Endothelial cell (in vitro differentiated cells): ENCODE results near the gene C11orf54. TPM values are rescaled to one million over a fixed set of nuclear protein-coding genes. Genes with fewer than 3 reads are reported as not detected.

ENCODE experiments used
- DNase-seq: peaks from one replicate; pipeline ENCODE4 v3.0.0; 2021; ENCODE audit warnings: low spot score
- H3K27ac Mint-ChIP-seq: one replicate; pipeline ENCODE4 v1.8.0; 2021; ENCODE audit warnings: mixed read lengths, inconsistent platforms; ENCODE audit not compliant: unreplicated experiment
- H3K27me3 Mint-ChIP-seq: one replicate; pipeline ENCODE4 v1.8.0; 2021; ENCODE audit warnings: mild to moderate bottlenecking, moderate library complexity, mixed read lengths, inconsistent platforms; ENCODE audit not compliant: unreplicated experiment
- H3K36me3 Mint-ChIP-seq: one replicate; pipeline ENCODE4 v1.8.0; 2021; ENCODE audit warnings: mild to moderate bottlenecking, low read depth, mixed read lengths, inconsistent platforms; ENCODE audit not compliant: unreplicated experiment
- H3K4me1 Mint-ChIP-seq: one replicate; pipeline ENCODE4 v1.8.0; 2021; ENCODE audit warnings: mild to moderate bottlenecking, mixed read lengths, inconsistent platforms; ENCODE audit not compliant: unreplicated experiment
- H3K4me3 Mint-ChIP-seq: one replicate; pipeline ENCODE4 v1.8.0; 2021; ENCODE audit warnings: mild to moderate bottlenecking, mixed read lengths, inconsistent platforms; ENCODE audit not compliant: unreplicated experiment
- H3K9me3 Mint-ChIP-seq: one replicate; pipeline ENCODE4 v1.8.0; 2021; ENCODE audit warnings: mixed read lengths, inconsistent platforms; ENCODE audit not compliant: unreplicated experiment
- total RNA-seq: library from RNA; stranded (reverse); fragmentation: NEBNext Ultra II Directional; extraction: Animal tissue kit (Norgen Biotek cat#: 25700); gene quantifications from one replicate; pipeline ENCODE4 v1.2.1, GENCODE V29; 2021; ENCODE audit not compliant: unreplicated experiment
- TF ChIP-seq, protein P1 (sequence below): fragments of 200-600 bp; sonication (generic); IDR thresholded peaks from one replicate; pipeline ENCODE4 v1.5.0; 2021; ENCODE audit warnings: antibody characterized with exemption; ENCODE audit not compliant: unreplicated experiment

Gene C11orf54
- total RNA-seq, 1 donor from 2014 or later = 23.1 TPM

DNA sequence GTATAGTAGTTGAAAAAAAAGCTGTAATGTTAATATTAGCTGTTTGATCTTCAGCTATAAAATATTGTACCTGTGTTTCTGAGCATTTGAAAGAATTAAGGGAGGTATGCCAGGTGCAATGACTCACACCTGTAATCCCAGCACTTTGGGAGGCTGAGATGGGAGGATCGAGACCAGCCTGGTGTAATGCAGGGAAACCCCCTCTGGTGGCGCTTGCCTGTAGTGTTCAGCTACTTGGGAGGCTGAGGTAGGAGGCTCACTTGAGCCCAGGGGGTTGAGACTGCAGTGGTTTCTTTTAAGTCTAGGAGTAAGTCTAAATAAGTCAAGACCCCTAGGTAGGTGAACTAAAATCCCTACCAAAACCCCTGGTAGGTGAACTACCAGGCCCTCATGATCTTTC is 37.2 kb upstream of the C11orf54 start:
- TF ChIP-seq, protein P1, sequence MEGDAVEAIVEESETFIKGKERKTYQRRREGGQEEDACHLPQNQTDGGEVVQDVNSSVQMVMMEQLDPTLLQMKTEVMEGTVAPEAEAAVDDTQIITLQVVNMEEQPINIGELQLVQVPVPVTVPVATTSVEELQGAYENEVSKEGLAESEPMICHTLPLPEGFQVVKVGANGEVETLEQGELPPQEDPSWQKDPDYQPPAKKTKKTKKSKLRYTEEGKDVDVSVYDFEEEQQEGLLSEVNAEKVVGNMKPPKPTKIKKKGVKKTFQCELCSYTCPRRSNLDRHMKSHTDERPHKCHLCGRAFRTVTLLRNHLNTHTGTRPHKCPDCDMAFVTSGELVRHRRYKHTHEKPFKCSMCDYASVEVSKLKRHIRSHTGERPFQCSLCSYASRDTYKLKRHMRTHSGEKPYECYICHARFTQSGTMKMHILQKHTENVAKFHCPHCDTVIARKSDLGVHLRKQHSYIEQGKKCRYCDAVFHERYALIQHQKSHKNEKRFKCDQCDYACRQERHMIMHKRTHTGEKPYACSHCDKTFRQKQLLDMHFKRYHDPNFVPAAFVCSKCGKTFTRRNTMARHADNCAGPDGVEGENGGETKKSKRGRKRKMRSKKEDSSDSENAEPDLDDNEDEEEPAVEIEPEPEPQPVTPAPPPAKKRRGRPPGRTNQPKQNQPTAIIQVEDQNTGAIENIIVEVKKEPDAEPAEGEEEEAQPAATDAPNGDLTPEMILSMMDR = no peak
- Mint-ChIP-seq H3K27ac (no peak overlapping the region), H3K9me3 (no peaks in the 10 kb centered on the region), H3K4me1 (peaks cover 6% of the 10 kb centered on the region), H3K36me3 (peaks cover 26% of the 10 kb centered on the region), H3K4me3 (no peak overlapping the region), H3K27me3 (no peaks in the 10 kb centered on the region)
- DNase-seq = no peak

DNA sequence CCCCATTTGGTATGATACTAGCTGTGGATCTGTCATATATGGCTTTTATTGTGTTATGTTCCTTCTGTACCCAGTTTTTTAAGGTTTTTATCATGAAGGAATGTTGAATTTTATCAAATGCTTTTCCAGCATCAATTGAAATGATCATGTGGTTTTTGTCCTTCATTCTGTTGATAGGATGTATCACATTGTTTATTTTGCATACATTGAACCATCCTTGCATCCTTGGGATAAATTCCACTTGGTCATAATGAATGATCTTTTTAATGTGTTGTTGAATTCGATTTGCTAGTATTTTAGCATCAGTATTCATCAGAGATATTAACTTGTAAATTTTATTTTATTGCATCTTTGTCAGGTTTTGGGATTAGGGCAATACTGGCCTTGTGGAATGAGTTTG is 31.2 kb upstream of the C11orf54 start:
- Mint-ChIP-seq H3K27me3 (no peaks in the 10 kb centered on the region), H3K36me3 (peaks cover 54% of the 10 kb centered on the region), H3K9me3 (no peaks in the 10 kb centered on the region), H3K4me3 (peak overlapping the region; percentile 49), H3K27ac (no peak overlapping the region), H3K4me1 (peaks cover 10% of the 10 kb centered on the region)
- no peak for DNase-seq
- TF ChIP-seq, protein P1 = no peak

DNA sequence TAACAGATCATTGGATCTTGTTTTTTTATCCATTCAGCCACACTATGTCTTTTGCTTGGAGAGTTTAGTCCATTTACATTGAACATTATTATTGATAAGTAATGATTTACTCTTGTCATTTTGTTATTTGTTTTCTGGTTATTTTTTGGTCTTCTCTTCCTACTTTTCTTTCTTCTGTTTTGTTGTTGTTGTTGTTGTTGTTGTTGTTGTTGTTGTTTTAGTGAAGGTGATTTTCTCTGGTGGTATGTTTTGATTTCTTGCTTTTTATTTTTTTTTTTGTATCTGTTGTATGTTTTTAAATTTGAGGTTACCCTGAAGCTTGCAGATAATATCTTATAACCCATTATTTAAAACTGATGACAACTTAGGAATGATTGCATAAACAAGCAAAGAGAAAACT is 28.8 kb upstream of the C11orf54 start:
- H3K4me1 Mint-ChIP-seq = peaks cover 20% of the 10 kb centered on the region
- no peak overlapping the region for H3K27ac Mint-ChIP-seq
- TF ChIP-seq, protein P1 = no peak
- no peaks in the 10 kb centered on the region for H3K9me3 Mint-ChIP-seq
- peaks cover 7% of the 10 kb centered on the region for H3K27me3 Mint-ChIP-seq
- H3K36me3 Mint-ChIP-seq = peaks cover 68% of the 10 kb centered on the region
- DNase-seq = no peak
- H3K4me3 Mint-ChIP-seq = no peak overlapping the region

DNA sequence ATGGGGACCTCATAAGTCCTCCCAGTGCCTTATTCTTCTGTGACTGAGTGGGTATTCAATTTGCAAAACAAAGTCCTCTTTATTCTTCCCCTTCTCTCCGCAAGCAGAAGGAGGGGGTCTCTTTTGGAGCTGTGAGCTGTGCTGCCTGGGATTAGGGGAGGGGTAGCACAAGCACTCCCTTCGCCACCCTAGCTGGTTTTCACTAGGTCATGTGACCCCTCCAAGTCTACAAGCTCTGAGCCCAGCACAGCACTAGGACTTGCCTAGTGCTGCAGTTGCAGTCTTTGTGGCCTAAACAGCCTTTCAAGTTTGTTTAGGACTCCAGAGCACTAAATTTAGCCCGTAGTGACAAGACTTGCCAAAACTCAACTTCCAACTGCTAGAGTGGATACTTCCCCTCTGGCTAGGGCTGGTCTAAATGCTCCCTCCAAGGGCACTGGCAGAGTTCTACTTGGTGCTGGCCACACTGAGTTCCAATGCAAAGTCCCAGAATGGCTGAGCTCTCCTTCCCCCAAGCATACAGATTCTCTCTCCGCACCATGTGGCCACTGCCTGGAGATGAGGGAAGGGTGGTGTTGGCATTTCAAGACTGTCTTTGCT is 25.6 kb upstream of the C11orf54 start:
- peaks cover 34% of the 10 kb centered on the region for H3K4me1 Mint-ChIP-seq
- TF ChIP-seq, protein P1 = no peak
- peak overlapping the region; percentile 33 for H3K4me3 Mint-ChIP-seq
- peaks cover 10% of the 10 kb centered on the region for H3K27me3 Mint-ChIP-seq
- H3K27ac Mint-ChIP-seq = peak overlapping the region; percentile 70
- no peak for DNase-seq
- H3K36me3 Mint-ChIP-seq = peaks cover 43% of the 10 kb centered on the region
- no peaks in the 10 kb centered on the region for H3K9me3 Mint-ChIP-seq

DNA sequence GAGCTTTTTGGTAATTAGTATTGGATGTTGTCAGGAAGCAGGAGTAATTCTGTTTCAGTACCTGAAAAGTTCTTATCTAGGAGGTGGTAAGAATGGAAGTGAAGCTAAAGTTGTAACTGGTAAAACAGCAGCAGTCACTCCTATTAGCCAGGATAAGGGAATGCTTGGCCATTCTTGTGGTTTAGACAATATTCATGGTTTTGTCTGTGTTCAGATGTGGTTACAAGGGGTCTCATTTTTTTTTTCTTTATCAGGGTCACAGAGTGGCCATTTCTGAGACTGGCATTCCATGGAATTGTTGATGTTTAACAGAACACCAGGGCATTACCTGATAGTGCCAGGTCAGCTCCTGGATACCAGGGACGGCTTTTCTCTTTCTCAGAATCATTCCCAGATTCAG is 24.0 kb upstream of the C11orf54 start:
- Mint-ChIP-seq H3K4me1 (peaks cover 34% of the 10 kb centered on the region), H3K27ac (peak overlapping the region; percentile 95), H3K27me3 (peaks cover 12% of the 10 kb centered on the region), H3K9me3 (no peaks in the 10 kb centered on the region), H3K36me3 (peaks cover 41% of the 10 kb centered on the region), H3K4me3 (peak overlapping the region; percentile 79)
- no peak for DNase-seq
- TF ChIP-seq, protein P1 = no peak
